GM12874 (cell line): ENCODE measurements around the gene CARD10.

Experiments
- CTCF ChIP-seq: IDR thresholded peaks from 2 replicates; pipeline ENCODE4 v1.5.1; 2011; ENCODE audit warnings: low read depth, mild to moderate bottlenecking, control low read depth, low read length, moderate library complexity; ENCODE audit not compliant: insufficient read depth

CARD10 gene

DNA sequence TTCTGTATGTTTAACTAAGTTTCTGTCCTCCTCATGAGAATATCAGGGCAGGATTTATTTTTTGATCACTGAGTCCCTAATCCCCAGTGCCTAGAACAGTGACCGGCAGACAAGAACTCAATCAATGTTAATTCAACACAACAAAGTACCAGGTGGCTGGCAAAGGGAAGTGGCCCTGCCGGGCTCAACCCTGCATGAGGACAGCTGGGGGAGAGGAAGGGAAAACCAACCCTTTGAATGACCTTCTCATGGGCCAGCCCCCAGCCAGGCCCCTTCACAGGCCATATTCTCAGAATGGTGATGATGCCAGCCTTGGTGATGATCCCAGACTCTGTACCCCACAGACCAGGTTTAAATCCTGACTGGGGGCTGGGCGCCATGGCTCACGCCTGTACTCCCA, 31.6 kb downstream of the CARD10 start:
- TF ChIP-seq CTCF, result no peak

GRCh38 chr22:37487129-37487528, 32.1 kb downstream of the CARD10 start:
- no peak for TF ChIP-seq CTCF

DNA sequence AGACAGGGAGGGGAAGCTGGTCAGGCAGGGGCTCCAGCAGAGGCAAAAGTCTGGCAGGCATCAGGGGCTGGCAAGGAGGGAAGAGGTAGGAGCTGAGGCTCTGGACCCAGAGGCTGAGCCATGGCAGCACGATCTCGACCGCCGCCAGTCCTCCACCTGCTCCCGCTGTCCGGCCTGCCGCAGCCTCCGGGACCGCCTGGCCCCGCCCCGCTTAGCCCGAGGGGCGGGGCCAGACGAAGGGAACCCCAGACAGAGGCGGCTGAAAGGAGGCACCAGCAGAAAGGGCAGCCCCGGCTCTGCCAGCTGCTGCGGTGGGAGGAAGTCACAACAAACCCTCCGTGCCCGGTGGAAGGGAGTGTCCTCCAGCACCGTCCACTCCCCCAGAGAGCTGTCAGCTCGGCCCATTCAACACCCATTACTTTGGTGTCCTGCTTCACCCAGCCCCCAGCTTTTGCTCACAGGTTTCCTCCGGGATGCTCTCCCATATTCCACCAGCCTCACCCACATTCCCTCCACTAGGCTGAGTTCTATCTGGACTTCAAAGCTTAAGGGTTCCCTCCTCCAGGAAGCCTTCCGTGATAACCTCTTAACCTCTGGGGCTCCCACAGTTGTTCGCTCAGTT, 32.9 kb downstream of the CARD10 start, which contains the start of gene MFNG:
MFNG (minus strand) TSS at position 161 of the 622 bp plus-strand sequence. CDS start 207 bp downstream, outside the sequence.
- TF ChIP-seq CTCF, result no peak

GRCh38 chr22:37485395-37486223, 33.6 kb downstream of the CARD10 start:
- no peak for TF ChIP-seq CTCF

DNA sequence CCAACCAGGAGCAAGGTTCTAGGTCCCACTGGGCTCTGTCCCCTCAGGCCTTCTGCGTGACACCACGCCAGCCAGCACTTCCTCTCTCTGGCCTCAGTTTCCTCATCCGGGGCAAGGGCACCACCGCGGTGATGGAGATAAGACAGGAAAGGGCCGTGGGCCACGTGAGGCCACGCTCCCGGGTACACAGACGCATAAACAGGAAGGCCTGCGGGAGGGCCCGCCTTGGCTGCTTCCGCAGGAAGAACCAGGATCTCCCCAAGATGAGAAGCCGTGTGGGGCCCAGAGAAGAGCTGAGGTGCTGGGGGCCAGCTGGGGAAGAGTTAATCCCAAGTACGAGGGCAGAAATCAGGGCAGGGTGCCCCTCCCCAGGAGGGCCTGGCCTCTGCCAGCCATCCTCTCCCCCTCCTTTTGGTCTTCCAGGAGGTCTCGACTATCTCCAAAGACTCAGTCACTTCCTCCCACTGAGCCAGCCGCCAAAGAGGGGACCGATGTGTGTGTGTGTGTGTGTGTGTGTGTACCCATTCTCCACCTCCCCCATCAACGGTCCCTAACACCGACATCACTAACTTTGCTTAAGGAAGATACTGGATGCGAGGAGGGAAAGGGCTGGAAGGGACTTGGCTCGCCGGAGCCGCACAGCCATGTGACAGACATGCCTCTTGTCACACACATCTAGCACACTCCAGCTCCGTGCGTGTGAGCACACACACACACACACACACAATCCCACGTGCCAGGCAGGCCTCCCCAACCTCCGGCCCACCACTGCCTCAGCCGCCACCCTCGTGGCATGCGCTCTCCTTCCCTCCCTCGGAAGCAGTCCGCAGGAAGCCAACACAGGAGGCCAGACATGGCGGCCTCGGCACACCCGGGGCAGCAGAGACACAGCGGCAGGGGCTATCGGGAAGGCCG, 34.5 kb downstream of the CARD10 start:
- no peak for TF ChIP-seq CTCF

DNA sequence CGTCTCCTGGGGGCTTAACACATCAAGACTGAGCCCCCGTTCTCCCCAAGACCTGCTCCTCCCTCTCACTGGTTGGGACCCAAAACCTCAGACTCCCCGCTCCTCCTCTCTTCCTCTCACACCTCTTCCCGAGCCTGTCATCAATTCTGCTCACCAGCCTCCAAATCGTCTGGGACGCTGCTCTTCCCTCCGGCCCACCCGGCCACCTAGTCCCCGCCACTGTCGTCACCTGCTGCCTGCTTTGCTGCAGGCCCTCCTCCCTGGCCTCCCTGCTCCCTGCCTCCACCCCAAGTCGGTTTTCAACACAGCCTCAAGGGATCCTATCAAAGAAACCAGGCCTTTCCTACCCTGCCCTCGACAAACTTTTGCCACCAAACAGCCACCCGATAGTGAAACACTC, 36.2 kb downstream of the CARD10 start:
- no peak for TF ChIP-seq CTCF

DNA sequence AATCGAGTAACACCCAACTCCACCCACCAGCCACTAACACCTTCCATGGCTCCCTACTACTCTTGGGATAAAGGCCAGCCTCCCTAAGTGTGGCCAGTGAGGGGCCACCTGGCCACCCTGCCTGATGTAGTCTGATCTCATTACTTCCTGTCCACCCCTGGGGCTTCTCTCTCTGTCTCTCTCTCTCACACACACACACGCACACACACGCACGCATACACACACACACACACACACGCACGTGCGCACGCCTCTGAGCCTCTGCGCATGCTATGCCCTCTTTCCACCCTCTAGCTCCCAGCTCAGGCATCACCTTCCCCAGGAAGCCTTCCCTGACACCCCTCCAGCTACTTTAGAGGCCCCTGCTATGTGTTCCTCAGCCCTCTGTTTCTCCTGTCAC, 37.0 kb downstream of the CARD10 start:
- TF ChIP-seq CTCF, result no peak
